Endothelial cell of umbilical vein (primary cell): ENCODE measurements around the gene DHCR7. TPM values are rescaled to one million over a fixed set of nuclear protein-coding genes. Genes with fewer than 3 reads are reported as not detected.

Experiments used
- BruUV-seq: library from RNA; stranded (reverse); fragments of 400-500 nt; replicated peaks from 2 replicates; lab custom pipeline; 2021; lab: Mats Ljungman, UMichigan
- CTCF ChIA-PET: fragments of 300-600, 350-600 bp; sonication (Branson Sonifier 250); formaldehyde crosslinking; loops from one replicate; lab custom pipeline; 2021; ENCODE audit warnings: antibody characterized with exemption, inconsistent platforms; lab: Charles Lee
- POLR2A ChIA-PET: fragments of 300-600, 350-600 bp; sonication (Branson Sonifier 250); formaldehyde crosslinking; loops from one replicate; lab custom pipeline; 2021; ENCODE audit warnings: antibody characterized with exemption, inconsistent platforms; lab: Charles Lee
- DNase-seq: peaks from one replicate; pipeline ENCODE4 v3.0.0-alpha.2; 2011; ENCODE audit warnings: low read depth, low spot score
- FAIRE-seq: peaks from 2 replicates; lab custom pipeline; 2011; peaks lifted over from hg19 to GRCh38; lab: Jason Lieb, UNC
- H2AFZ ChIP-seq: 2 replicates; pipeline ENCODE4 v1.6.0; 2012; ENCODE audit warnings: low read depth, low read length, control low read depth, inconsistent platforms
- H3K27ac ChIP-seq: 2 replicates; pipeline ENCODE4 v1.5.1; 2011; ENCODE audit warnings: low read depth, mild to moderate bottlenecking, control low read depth, low read length, moderate library complexity; ENCODE audit not compliant: insufficient read depth
- H3K27me3 ChIP-seq, 2 experiments: 2 replicates each; pipeline versions ENCODE4 v1.6.0 to v1.6.1; 2011; ENCODE audit warnings: low read length in 2 of 2, mixed read lengths in 1 of 2; ENCODE audit not compliant: control insufficient read depth in 2 of 2, insufficient read depth in 2 of 2
- H3K36me3 ChIP-seq, 2 experiments: 2 replicates in 1 of 2; 3 replicates in 1 of 2; pipeline ENCODE4 v1.5.1; 2011; ENCODE audit warnings: low read length in 2 of 2, mild to moderate bottlenecking in 1 of 2, moderate library complexity in 1 of 2; ENCODE audit not compliant: control insufficient read depth in 2 of 2, insufficient read depth in 2 of 2; ENCODE audit errors: extremely low read depth in 1 of 2
- H3K4me1 ChIP-seq: 3 replicates; pipeline ENCODE4 v1.5.1; 2011; ENCODE audit warnings: mild to moderate bottlenecking, low read length; ENCODE audit not compliant: control insufficient read depth, insufficient read depth; ENCODE audit errors: extremely low read depth
- H3K4me2 ChIP-seq: 2 replicates; pipeline ENCODE4 v1.6.1; 2011; ENCODE audit warnings: low read length, control low read depth, mixed read lengths; ENCODE audit not compliant: insufficient read depth
- H3K4me3 ChIP-seq, 3 experiments: fragments of 200-600 bp in 1 of 3; sonication (generic), shearing (Covaris generic) in 1 of 3; replicated peaks in 1 of 3; 2 replicates each; pipeline ENCODE4 v1.5.1; 2011 to 2016; ENCODE audit warnings: control low read depth in 3 of 3, low read length in 3 of 3, mild to moderate bottlenecking in 2 of 3, inconsistent platforms in 1 of 3, low read depth in 1 of 3, moderate library complexity in 1 of 3; ENCODE audit not compliant: insufficient read depth in 1 of 3
- H3K79me2 ChIP-seq: 2 replicates; pipeline ENCODE4 v1.6.0; 2012; ENCODE audit warnings: low read length, inconsistent platforms; ENCODE audit not compliant: control insufficient read depth, insufficient read depth
- H3K9ac ChIP-seq: replicated peaks from 2 replicates; pipeline ENCODE3; 2011; ENCODE audit warnings: low read length, control low read depth; ENCODE audit not compliant: insufficient read depth; ENCODE audit errors: extremely low read depth
- H3K9me1 ChIP-seq: replicated peaks from 3 replicates; pipeline ENCODE4 v1.6.0; 2011; ENCODE audit warnings: mild to moderate bottlenecking, low read length; ENCODE audit not compliant: control insufficient read depth, insufficient read depth; ENCODE audit errors: extremely low read depth
- H3K9me3 ChIP-seq: replicated peaks from 2 replicates; pipeline ENCODE4 v1.5.1; 2012; ENCODE audit warnings: low read length, inconsistent platforms; ENCODE audit not compliant: control insufficient read depth, insufficient read depth
- H4K20me1 ChIP-seq: replicated peaks from 2 replicates; pipeline ENCODE3; 2011; ENCODE audit warnings: mild to moderate bottlenecking, low read length; ENCODE audit not compliant: control insufficient read depth, insufficient read depth; ENCODE audit errors: extremely low read depth
- CTCF ChIP-seq, 2 donors: IDR thresholded peaks; 1 replicate in 1 of 2; 2 replicates in 1 of 2; pipeline ENCODE4 v1.5.1; 2011; ENCODE audit warnings: low read length in 2 of 2, mild to moderate bottlenecking in 2 of 2, moderate library complexity in 2 of 2, control low read depth in 1 of 2, inconsistent platforms in 1 of 2, low read depth in 1 of 2; ENCODE audit not compliant: insufficient read depth in 1 of 2; ENCODE audit errors: extremely low read depth in 1 of 2
- EZH2 ChIP-seq: IDR thresholded peaks from 2 replicates; pipeline ENCODE4 v1.6.1; 2012; ENCODE audit warnings: borderline replicate concordance, low read depth, mild to moderate bottlenecking, moderate library complexity, low read length, inconsistent platforms; ENCODE audit not compliant: severe bottlenecking
- FOS ChIP-seq: IDR thresholded peaks from 2 replicates; pipeline ENCODE4 v1.6.1; 2011; ENCODE audit warnings: mild to moderate bottlenecking, low read length, moderate library complexity, borderline replicate concordance; ENCODE audit not compliant: insufficient read depth
- GATA2 ChIP-seq: IDR thresholded peaks from 2 replicates; pipeline ENCODE4 v1.7.0; 2011; ENCODE audit warnings: low read depth, mild to moderate bottlenecking, moderate library complexity, mixed read lengths, low read length; ENCODE audit not compliant: insufficient read length, insufficient read depth
- MAX ChIP-seq: IDR thresholded peaks from 2 replicates; pipeline ENCODE4 v1.6.1; 2011; ENCODE audit not compliant: insufficient read depth, insufficient read length
- MYC ChIP-seq: IDR thresholded peaks from one replicate; pipeline ENCODE4 v1.6.1; 2011; ENCODE audit warnings: mild to moderate bottlenecking, low read depth, low read length
- POLR2A ChIP-seq: IDR thresholded peaks from 2 replicates; pipeline ENCODE4 v1.6.1; 2012; ENCODE audit warnings: low read depth, mild to moderate bottlenecking, control low read depth, low read length
- dilution Hi-C: fragments of 300-500 bp; cut with MboI; formaldehyde crosslinking; loops from one replicate; pipeline ENCODE4 v1.15.0; 2019; ENCODE audit warnings: low sequenced_read_pairs; ENCODE audit not compliant: extremely low pct_ligation_motif_present
- intact Hi-C: fragments of 100-400 bp; cut with micrococcal nuclease; formaldehyde crosslinking; loops from one replicate; pipeline ENCODE4 v1.10.0; 2022
- polyA plus RNA-seq, 4 experiments: library from polyadenylated mRNA; depleted of rRNA in 3 of 4; stranded (reverse) in 3 of 4; unstranded in 1 of 4; fragments of >200 nt; gene quantifications; 2 replicates each; pipeline versions ENCODE4 v1.2.1 to v1.2.3, GENCODE V29; 2011 to 2012; ENCODE audit warnings: missing spikeins in 1 of 4
- total RNA-seq: library from RNA; stranded (reverse); gene quantifications from 2 replicates; pipeline ENCODE4 v1.2.3, GENCODE V29; 2021

The DHCR7 gene
- total and polyA plus RNA-seq, 2 donors (not counting 3 experiments of a cell fraction or from before 2014, with no cell fraction given) = 171 to 175 TPM

- ChIA-PET POLR2A (no interaction called here), CTCF (no interaction called here)
- no peak for FAIRE-seq
- Histone ChIP-seq H3K9me1 (no peaks in the 10 kb centered on the region), H3K4me3 (no peak overlapping the region), H3K9me3 (no peaks in the 10 kb centered on the region), H3K36me3 (no peaks in the 10 kb centered on the region), H3K27ac (no peak overlapping the region), H3K9ac (no peak overlapping the region), H3K79me2 (no peaks in the 10 kb centered on the region), H3K27me3 (no peaks in the 10 kb centered on the region), H3K4me2 (no peak overlapping the region), H2AFZ (no peak overlapping the region), H3K4me1 (no peaks in the 10 kb centered on the region), H4K20me1 (no peaks in the 10 kb centered on the region)
- no peak for TF ChIP-seq GATA2
- TF ChIP-seq MAX = no peak
- dilution Hi-C loops (no loop called here), intact Hi-C loops (no loop called here)
- no peak for DNase-seq
- BruUV-seq = no TSS peak
Observed at GRCh38 chr11:71402878-71403277, 45.3 kb downstream of the DHCR7 start.

- Histone ChIP-seq H3K4me2 (no peak overlapping the region), H3K9me1 (no peaks in the 10 kb centered on the region), H2AFZ (no peak overlapping the region), H3K79me2 (no peaks in the 10 kb centered on the region), H3K36me3 (no peaks in the 10 kb centered on the region), H3K4me3 (no peak overlapping the region), H3K9ac (no peak overlapping the region), H3K9me3 (no peaks in the 10 kb centered on the region), H4K20me1 (no peaks in the 10 kb centered on the region), H3K27me3 (no peaks in the 10 kb centered on the region), H3K4me1 (no peaks in the 10 kb centered on the region), H3K27ac (no peak overlapping the region)
- intact Hi-C loops = no loop called here
- FAIRE-seq (no peak), DNase-seq (no peak)
- ChIA-PET POLR2A (no interaction called here), CTCF (no interaction called here)
- no TSS peak for BruUV-seq
- dilution Hi-C loops = no loop called here
- TF ChIP-seq CTCF (IDR thresholded peaks at IDR 0.05; ENCODE audit: extremely low read depth in 1 of 2, insufficient read depth in 1 of 2, low read depth in 1 of 2, low read length in 2 of 2) (no peak), GATA2 (no peak), EZH2 (no peak), FOS (no peak), POLR2A (no peak), MYC (no peak)
Observed at GRCh38 chr11:71400216-71400615, 48.0 kb downstream of the DHCR7 start.
